COR-L47 (cell line): ENCODE data around the gene LMCD1.
"Not testable (repeated sequence)": the region's sequence is repeated elsewhere in the genome, so short reads cannot be mapped to it uniquely, and the experiment has no call there.

Experiments used
- DNase-seq: peaks from one replicate; lab custom pipeline; 2025; lab: John Stamatoyannopoulos, UW

LMCD1 gene

GRCh38 chr3:8560366-8561007 lies 58.9 kb downstream of the LMCD1 start:
- no peak for DNase-seq

DNA sequence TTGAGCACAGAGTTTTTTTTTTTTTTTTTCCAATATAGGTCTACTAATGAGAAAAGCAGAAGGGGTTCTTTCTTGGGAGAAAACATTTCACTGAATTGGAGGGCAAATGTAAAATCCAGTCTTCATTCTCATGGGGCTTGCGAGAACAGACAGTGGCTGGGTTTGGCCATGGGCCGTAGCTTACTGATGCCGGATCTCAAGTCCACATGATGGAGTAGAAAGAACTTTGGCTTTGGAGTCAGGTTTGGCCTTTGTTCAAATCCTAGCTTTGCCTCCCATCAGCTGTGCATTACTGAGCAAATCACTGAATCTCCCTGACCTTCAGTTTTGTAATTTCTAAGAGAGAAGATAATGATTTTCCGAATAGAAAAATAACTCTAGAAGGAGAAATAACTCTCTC lies 59.7 kb downstream of the LMCD1 start:
- DNase-seq = no peak

- DNase-seq = no peak
Observed at GRCh38 chr3:8562081-8562595, 60.5 kb downstream of the LMCD1 start.

DNA sequence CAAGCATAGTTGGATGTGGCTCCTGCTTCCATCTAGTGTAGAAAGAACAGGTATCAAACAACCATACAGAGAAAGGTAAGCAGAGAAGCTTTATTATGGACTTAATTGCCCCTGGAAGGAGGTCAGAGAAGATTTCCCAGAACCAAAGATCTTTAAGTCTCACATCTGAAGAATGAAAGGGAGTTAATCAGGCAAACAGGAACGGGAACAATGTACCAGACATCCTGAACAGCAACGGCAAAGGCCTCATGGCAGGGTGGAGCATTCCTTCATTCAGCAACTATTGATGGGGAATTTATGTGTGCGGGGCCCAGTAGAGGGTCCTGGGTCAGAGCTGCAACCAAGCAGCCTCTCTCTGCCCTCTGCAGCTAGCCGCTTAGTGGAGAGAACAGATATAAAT lies 61.5 kb downstream of the LMCD1 start:
- DNase-seq = no peak

- DNase-seq = no peak
Observed at GRCh38 chr3:8563597-8563996, 62.0 kb downstream of the LMCD1 start.

DNA sequence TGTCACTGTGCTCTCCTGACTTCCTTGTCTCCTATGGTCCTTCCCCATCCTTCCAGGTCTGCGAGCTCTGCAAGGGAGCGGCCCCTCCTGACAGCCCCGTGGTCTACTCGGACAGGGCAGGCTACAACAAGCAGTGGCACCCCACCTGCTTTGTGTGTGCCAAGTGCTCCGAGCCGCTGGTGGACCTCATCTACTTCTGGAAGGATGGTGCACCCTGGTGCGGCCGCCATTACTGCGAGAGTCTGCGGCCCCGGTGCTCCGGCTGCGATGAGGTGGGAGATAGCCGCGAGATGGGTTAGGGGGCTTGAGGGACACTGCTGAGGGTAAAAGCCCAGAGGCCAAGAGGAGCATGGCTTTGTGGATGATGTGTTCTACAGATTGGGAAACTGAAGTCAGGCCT lies 63.8 kb downstream of the LMCD1 start:
- no peak for DNase-seq

- no peak for DNase-seq
Observed at GRCh38 chr3:8567784-8568575, 66.4 kb downstream of the LMCD1 start.

GRCh38 chr3:8571256-8571655 lies 69.6 kb downstream of the LMCD1 start:
- DNase-seq = no peak

GRCh38 chr3:8573342-8573926 lies 71.8 kb downstream of the LMCD1 start:
- no peak for DNase-seq

GRCh38 chr3:8574040-8574669 lies 72.5 kb downstream of the LMCD1 start:
- DNase-seq = no peak

- no peak for DNase-seq
Observed at GRCh38 chr3:8574670-8575322, 73.2 kb downstream of the LMCD1 start.

DNA sequence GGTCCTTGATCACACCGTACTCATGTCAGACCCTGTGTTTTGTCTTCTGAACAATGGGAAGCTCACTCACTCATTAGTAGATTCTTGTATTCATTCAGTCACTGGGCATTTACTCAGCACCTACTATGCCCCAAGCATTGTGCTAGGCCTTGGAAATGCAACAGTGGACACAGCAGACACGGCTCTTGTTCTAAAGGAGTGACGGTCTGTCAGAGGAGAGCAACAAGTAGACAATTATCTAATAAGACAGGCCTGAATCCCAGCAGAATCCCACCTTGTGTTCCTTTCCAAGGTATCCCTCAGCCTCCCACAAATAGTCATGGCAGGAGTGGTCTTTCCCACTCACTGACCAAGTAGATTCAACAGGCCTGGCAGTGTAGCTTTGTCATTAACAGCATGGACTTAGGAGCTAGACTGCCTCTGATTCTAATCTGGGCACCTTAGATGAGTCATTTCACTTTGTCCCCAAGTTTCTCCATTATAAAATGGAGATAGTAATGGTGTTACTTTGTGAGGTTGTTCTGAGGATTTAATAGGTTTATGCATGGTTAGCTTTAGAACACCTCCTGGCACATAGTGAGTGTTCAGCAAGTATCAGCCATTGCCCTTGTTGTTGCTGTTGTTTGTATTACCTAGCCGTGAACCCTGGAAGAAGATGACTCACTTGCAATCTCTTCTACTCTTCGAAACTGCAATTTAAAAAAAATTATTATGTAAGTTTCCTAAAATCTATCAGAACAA lies 73.9 kb downstream of the LMCD1 start:
- DNase-seq = no peak

- DNase-seq = no peak
Observed at GRCh38 chr3:8576436-8576835, 74.8 kb downstream of the LMCD1 start.

DNA sequence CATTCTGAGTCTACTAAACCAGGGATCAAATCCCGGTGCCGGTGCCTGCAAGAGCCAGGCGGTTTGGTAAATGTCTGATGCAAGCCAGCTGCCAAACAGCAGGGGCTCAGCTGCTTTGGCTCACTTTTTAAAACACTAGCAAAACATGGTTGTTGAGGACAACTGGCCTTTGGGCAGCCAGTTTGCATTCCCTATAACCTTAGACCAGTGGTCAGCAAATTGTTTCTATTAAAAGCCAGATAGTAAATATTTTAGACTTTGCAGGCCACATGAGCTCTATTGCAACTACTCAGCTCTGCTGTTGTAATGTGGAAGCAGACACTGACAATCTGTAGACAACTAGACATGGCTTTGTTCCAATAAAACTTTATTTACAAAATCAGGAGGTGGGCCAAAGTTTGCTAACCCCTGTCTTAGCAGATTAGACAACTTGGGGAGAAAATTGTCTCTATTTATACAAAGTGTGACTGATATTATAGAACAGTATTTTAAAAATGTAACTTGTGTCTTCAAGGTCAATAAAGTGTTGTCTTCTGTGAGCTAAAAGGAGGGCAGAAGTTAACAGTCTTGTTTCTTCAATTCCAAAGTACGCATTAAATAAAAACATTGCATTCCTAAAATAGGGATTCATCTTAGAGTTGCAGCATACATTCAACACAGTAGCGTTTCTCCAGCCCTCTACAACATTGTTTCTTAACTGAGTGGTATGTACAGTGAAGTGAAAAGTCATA lies 75.4 kb downstream of the LMCD1 start:
- no peak for DNase-seq

- DNase-seq = no peak
Observed at GRCh38 chr3:8578282-8578681, 76.7 kb downstream of the LMCD1 start.

GRCh38 chr3:8579096-8579495 lies 77.5 kb downstream of the LMCD1 start:
- DNase-seq = no peak

GRCh38 chr3:8579943-8580342 lies 78.3 kb downstream of the LMCD1 start:
- no peak for DNase-seq

- not testable (repeated sequence) for DNase-seq
Observed at GRCh38 chr3:8580434-8580833, 78.8 kb downstream of the LMCD1 start.

DNA sequence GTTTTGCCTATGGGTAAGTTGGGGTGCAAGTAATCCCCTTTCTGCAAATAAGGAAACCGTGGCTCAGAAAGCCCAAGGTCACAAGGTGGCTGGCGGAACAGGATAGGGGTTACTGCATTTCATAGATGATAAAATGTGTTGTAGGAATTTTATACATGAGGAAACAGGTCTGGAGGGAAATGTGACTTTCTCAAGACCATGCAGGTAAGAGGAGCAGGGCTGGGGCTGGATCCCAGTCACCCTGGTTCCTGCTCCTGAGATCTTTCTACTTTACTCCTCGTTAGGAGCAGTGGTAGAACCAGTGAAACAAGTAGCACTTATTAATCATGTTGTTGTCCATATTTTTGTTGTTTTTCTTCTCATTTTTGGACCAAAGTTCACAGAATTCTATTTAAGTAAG lies 79.8 kb downstream of the LMCD1 start:
- no peak for DNase-seq

DNA sequence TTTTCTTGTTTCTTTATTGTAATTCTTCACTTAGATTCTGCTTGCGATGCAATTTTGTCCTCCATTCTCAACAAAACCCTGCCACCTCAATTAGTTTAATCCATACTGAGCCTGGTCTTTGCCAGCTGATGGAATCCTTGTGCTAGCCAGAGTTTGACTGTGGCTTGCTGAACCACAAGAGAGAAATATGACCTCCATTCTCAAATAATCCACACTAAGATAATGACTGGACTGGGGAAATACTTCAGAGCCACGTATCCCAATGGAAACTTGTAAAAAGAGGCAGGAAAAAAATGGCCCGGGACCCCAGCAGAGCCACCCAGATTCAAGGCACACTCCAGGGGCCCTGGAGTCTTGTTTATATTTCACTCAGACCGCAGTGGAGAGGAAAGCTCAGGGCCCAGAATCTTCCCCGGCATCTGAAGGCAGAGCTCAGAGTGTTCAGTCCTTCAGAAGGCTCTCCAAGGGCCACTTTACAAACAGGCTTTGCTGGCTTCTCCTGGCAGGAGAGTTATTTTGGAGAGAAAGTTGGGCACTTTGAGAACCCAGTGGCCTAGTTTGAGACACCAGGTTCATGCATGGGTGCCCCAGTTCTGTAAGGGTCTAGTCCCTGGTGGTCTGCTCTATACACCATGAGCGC lies 80.3 kb downstream of the LMCD1 start:
- DNase-seq = no peak
